Measurements from ENCODE around the gene PGAP6.

DNA sequence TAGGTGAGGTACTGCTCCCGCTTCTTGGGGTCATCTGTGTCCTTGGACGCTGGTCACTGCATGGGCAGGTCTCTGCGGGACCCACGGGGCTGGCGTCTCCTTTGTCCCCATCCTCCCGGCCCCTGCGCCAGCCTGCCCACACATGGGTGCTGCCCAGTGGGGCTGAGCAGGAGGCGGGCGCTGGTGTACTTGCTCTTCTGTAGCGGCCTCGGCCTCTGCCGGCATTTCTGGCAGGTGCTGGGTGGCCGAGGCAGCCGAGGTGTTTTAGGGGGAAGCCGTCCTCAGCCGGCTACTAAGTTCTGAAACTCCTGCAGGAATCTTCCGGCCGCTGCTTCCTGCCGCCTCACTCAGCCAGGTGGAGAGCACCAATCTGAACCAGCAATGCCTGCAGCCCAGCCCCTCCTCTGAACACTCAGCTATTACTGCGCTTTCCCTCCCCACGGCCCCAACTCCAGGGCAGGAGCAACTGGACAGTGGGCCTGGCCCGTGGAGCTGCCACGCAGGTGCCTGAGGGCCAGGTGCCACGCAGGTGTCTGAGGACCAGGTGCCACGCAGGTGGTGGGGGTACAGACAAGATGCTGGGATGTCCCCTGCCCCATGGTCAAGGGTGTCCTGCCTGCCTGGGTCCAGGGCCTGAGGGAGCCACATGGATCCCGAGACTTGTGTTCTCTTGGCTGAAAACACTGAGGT lies 29.9 kb upstream of the PGAP6 start:
- TF ChIP-seq, protein P1, sequence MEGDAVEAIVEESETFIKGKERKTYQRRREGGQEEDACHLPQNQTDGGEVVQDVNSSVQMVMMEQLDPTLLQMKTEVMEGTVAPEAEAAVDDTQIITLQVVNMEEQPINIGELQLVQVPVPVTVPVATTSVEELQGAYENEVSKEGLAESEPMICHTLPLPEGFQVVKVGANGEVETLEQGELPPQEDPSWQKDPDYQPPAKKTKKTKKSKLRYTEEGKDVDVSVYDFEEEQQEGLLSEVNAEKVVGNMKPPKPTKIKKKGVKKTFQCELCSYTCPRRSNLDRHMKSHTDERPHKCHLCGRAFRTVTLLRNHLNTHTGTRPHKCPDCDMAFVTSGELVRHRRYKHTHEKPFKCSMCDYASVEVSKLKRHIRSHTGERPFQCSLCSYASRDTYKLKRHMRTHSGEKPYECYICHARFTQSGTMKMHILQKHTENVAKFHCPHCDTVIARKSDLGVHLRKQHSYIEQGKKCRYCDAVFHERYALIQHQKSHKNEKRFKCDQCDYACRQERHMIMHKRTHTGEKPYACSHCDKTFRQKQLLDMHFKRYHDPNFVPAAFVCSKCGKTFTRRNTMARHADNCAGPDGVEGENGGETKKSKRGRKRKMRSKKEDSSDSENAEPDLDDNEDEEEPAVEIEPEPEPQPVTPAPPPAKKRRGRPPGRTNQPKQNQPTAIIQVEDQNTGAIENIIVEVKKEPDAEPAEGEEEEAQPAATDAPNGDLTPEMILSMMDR (IDR thresholded peaks at IDR 0.05; ENCODE audit: poor library complexity) = no peak
- TF ChIP-seq EZH2phosphoT487 (IDR thresholded peaks at IDR 0.05; ENCODE audit: low read depth, severe bottlenecking, unreplicated experiment) (no peak), EZH2 (IDR thresholded peaks at IDR 0.05; ENCODE audit: borderline replicate concordance) (no peak)

All from hepatocyte (in vitro differentiated cells).